Fibroblast of skin of right quadriceps (primary cell): ENCODE data around the gene CAMK2N2.

Experiments used
- DNase-seq: peaks from one replicate; pipeline ENCODE4 v3.0.0-alpha.2; 2013

The CAMK2N2 gene

DNA sequence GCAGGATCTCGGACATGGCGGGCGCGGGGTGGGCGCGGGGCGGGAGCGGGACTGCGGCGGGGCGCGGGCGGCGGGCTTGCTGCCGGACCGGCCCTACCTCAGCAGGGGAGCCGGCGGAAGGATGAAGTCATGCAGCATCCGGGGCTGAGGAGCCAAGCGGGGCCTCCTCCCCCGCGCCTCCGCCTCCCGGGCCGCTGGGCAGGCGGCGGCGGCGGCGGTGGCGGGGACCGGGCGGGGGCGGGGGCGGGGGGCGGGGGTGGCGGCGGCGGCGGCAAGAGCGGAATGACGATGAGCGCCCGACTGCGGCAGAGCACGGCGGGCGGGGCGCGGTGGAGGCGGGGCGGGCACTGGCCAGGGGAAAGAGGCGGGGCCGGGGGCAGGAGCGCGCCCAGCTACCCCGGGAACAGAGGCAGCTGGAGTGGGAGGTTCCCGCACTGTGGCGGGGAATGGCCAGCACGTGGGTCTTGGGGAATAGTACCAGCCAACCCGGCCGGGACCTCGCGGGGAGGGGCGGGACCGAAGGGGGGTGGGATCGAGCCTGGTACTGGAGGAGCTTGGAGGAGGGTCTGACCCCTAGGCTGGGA, at the start of gene CAMK2N2:
TSS of gene CAMK2N2 (minus strand) at position 284 of the 584 bp plus-strand sequence. CDS start at position 16, 268 bp downstream.
- peak; percentile 26 for DNase-seq

GRCh38 chr3:184308744-184309143, 47.4 kb upstream of the CAMK2N2 start:
- no peak for DNase-seq

DNA sequence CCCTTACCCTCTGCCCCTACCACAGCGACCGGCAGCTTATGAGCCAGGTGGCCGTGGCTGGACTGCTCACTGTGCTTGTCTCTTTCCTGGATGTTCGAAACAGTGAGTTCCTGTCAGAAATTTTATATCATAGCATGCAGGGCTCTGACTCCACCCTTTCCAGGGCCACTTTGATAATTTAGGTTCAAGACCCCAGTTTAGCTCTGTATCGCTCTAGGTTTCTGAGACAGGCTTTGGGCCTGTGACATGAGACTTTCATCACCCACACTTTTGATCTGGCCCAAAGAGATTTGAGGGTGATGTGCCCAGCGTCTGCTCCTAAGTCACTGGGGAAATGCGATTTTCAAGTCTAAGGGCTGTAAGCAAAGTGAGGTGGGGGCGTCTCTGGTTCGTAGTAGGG, 46.6 kb upstream of the CAMK2N2 start:
- no peak for DNase-seq

DNA sequence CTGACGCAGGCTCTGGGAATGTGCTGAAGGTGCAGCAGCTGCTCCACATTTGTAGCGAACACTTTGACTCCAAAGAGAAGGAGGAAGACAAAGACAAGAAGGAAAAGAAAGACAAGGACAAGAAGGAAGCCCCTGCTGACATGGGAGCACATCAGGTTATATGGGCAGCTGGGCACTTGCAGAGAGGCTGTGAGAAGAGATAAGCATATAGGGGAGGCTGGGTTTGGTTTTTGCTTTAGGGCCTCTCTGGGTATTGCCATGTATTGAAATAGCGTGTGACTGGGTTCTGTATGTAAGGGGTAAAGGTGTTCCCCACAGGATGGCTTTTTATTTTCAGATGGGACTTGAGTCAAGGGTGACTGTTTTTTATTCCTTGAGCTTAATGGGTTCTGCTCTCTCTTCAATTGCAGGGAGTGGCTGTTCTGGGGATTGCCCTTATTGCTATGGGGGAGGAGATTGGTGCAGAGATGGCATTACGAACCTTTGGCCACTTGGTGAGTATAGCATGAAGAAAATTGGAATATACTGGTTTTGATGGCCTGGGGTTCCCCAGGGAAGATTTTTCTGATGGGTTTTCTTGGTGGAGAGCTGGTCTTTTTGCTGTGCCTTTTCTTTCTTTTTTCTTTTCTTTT, 45.1 kb upstream of the CAMK2N2 start:
- DNase-seq: no peak

GRCh38 chr3:184305577-184305976, 44.2 kb upstream of the CAMK2N2 start:
- DNase-seq: peak; percentile 18

- DNase-seq: peak; percentile 64
Observed at GRCh38 chr3:184300378-184300720, 39.0 kb upstream of the CAMK2N2 start.

GRCh38 chr3:184299488-184300377, 38.4 kb upstream of the CAMK2N2 start:
- peak; percentile 33 for DNase-seq

DNA sequence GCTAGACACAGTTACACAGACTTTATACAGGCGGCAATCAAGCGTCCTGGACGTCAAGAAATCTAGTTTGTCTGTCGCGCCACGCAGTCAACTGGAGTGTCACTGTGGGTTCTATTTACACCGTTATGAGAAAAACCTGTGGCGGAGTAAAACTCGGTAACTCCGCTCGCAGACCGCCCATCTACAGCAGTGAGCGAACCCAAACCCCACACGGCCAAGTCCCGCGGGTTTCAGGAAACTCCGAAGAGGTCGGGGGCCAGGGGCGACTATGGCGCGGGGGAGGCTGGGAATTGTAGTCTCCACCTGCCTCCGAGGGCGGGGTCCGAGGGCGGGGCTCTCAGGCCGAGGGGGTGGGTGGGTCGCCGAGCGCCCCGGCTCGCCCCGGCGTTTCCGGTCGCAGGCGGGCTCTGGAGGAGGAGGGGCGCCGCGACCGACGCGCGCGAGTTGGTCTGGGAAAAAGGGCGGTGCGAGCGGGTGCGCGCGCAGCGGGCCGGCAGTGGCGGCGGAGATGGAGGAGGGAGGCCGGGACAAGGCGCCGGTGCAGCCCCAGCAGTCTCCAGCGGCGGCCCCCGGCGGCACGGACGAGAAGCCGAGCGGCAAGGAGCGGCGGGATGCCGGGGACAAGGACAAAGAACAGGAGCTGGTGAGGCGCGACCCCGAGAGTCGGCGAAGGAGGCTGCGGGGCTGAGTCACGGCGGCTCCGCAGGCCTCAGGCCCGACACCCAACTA, 37.6 kb upstream of the CAMK2N2 start, which contains the start of gene PSMD2:
TSS of gene PSMD2 (plus strand) at position 483 of the 729 bp plus-strand sequence. CDS start at position 509, 26 bp downstream.
- peak; percentile 97 for DNase-seq

GRCh38 chr3:184296616-184297015, 35.3 kb upstream of the CAMK2N2 start:
- no peak for DNase-seq

- no peak for DNase-seq
Observed at GRCh38 chr3:184295771-184296170, 34.4 kb upstream of the CAMK2N2 start.

DNA sequence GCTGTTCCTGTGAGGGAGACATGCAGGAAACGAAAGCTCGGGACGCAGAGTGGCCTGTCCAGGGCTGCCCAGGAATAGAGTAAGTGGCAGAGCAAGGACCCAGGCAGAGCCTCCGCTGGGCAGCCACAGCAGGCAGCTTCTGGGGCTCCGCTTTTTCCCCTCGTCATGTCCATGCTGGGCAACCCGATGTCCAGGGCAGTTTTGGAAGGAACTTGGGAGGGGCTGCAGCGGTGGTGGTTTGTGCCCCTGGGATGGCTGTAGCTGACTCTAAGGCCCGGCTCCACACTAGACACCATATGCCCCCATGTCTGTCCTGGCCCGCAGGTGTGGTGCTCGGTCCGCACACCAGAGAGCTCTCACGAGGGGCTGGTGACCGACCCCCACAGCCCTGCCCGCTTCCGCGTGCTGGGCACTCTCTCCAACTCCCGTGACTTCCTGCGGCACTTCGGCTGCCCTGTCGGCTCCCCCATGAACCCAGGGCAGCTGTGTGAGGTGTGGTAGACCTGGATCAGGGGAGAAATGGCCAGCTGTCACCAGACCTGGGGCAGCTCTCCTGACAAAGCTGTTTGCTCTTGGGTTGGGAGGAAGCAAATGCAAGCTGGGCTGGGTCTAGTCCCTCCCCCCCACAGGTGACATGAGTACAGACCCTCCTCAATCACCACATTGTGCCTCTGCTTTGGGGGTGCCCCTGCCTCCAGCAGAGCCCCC, 30.5 kb upstream of the CAMK2N2 start:
- DNase-seq: no peak

- no peak for DNase-seq
Observed at GRCh38 chr3:184291044-184291737, 29.8 kb upstream of the CAMK2N2 start.

DNA sequence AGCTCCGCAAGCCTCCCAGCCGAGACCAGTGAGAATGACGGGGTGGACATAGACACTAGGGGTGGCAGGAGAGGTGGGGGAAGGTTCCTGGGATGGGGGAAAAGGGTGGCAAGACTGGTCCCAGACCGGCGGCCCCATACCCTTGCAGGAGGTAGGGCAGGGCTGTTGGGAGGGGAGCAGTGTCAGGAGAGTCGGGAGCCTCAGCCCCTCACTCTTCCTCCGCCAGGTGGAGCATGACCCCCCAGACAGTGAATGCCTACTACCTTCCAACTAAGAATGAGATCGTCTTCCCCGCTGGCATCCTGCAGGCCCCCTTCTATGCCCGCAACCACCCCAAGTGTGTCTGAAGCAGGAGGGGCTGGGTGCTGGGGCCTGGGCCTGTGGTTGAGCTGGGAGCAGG, 29.0 kb upstream of the CAMK2N2 start:
- no peak for DNase-seq

DNA sequence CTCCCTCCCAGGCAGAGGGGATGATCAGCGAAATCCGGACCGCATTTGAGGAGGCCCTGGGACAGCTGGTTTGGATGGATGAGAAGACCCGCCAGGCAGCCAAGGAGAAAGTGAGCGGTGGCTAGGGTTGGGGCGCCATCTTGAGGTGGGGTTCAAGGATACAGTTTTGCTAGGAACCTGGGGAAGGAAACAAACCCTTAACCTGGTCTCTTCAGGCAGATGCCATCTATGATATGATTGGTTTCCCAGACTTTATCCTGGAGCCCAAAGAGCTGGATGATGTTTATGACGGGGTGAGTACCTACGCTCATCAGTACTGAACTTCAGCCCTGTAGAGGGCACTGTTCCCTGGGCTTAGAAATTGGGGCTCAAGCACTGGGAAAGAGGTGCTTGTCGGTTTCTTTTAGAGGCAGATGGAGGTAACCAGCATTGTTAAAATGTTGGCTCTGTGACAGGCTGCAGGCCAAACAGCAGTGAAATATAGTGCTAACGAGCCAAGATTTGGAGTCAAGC, 28.1 kb upstream of the CAMK2N2 start:
- peak; percentile 30 for DNase-seq

- DNase-seq: peak; percentile 69
Observed at GRCh38 chr3:184284696-184285095, 23.3 kb upstream of the CAMK2N2 start.

GRCh38 chr3:184283681-184284080, 22.3 kb upstream of the CAMK2N2 start:
- DNase-seq: no peak

- no peak for DNase-seq
Observed at GRCh38 chr3:184282941-184283340, 21.6 kb upstream of the CAMK2N2 start.

DNA sequence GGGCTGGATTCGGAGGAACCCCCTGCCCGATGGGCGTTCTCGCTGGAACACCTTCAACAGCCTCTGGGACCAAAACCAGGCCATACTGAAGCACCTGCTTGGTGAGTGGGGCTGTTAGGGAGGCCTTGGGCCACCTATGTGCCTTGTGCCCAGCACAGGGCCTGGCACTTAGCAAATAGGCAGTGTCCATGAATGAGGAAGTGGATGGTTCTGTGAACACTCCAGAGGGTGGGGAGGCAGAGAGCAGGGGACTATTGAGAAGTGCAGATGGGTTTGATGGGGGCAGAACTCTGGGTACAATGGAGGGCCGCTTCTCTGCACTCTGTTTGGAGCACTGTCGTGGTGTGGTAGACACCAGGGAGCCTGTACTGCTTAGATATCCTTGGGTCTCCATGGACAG, 16.0 kb upstream of the CAMK2N2 start:
- no peak for DNase-seq

DNA sequence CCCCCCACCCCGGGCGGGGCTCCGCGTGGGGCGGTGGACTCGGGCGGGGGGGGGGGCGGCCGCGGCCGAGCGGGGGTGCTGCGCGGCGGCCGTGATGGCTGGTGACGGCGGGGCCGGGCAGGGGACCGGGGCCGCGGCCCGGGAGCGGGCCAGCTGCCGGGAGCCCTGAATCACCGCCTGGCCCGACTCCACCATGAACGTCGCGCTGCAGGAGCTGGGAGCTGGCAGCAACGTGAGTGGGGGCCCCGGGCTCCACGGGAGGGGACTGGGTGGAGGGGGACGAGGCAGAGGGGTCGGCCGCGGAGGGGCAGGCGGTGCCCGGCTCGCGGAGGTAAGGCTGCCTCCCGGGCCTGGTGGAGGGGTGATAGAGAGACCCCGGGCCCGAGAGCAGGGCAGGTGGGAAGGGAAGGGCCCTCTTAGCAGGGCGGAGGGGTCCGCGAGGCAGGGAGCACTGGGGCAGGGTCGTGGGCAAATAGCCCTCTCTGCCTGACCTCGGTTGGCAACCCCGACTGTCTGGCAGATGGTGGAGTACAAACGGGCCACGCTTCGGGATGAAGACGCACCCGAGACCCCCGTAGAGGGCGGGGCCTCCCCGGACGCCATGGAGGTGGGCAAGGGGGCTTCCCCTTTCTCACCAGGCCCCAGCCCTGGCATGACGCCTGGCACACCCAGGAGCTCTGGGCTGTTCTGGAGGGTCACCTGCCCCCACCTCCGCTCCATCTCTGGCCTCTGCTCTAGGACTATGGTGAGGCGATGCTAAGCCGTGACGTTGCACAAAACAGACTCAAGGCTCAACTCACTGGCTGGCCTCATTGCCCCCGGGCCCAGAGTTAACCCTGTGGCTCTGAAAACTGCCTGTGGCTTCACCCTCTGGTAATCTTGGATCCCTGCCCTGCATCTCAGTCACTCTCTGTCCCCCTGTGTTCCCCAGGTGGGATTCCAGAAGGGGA, 14.9 kb upstream of the CAMK2N2 start, which contains the start of gene ECE2:
TSS of gene ECE2 (plus strand) at position 62 of the 950 bp plus-strand sequence. CDS start at position 194, 132 bp downstream.
- DNase-seq: no peak

GRCh38 chr3:184275381-184275701, 14.0 kb upstream of the CAMK2N2 start:
- no peak for DNase-seq
